Natural killer cell (primary cell): Measurements from ENCODE around the gene EEPD1. TPM values are rescaled to one million over a fixed set of nuclear protein-coding genes. Genes with fewer than 3 reads are reported as not detected.

Experiments used
- ATAC-seq, 3 donors: fragments of 150-1000 bp in 2 of 3; fragments of 200-7000 bp in 1 of 3; cut with Tn5 transposase; 1 replicate in 1 of 3; 2 replicates in 2 of 3; pipeline ENCODE4 v1.10.0; 2021; ENCODE audit warnings: mild to moderate bottlenecking in 2 of 3, moderate library complexity in 2 of 3
- DNase-seq, 2 donors: peaks; one replicate each; pipeline versions ENCODE4 v3.0.0 to v3.0.0-alpha.2; 2013 to 2021; ENCODE audit warnings: mixed read lengths in 1 of 2
- H3K27ac ChIP-seq: one replicate; pipeline ENCODE4 v1.5.1; 2013; ENCODE audit warnings: mild to moderate bottlenecking, low read length
- H3K27me3 ChIP-seq: one replicate; pipeline ENCODE4 v1.6.1; 2013; ENCODE audit warnings: low read length; ENCODE audit not compliant: control insufficient read depth, insufficient read depth
- H3K36me3 ChIP-seq: one replicate; pipeline ENCODE4 v1.6.1; 2013; ENCODE audit warnings: low read length; ENCODE audit not compliant: control insufficient read depth, insufficient read depth
- H3K4me1 ChIP-seq: one replicate; pipeline ENCODE4 v1.6.1; 2013; ENCODE audit warnings: low read length; ENCODE audit not compliant: control insufficient read depth, insufficient read depth
- H3K4me3 ChIP-seq: one replicate; pipeline ENCODE4 v1.5.1; 2013; ENCODE audit warnings: low read length
- H3K9me3 ChIP-seq: one replicate; pipeline ENCODE4 v1.6.1; 2013; ENCODE audit warnings: low read length; ENCODE audit not compliant: control insufficient read depth, insufficient read depth
- H3K27ac Mint-ChIP-seq, 2 donors: one replicate each; pipeline ENCODE4 v1.8.0; 2022; ENCODE audit warnings: mild to moderate bottlenecking in 2 of 2, mixed read lengths in 2 of 2, moderate library complexity in 1 of 2
- H3K27me3 Mint-ChIP-seq, 2 donors: one replicate each; pipeline ENCODE4 v1.8.0; 2022; ENCODE audit warnings: low read depth in 2 of 2, mixed read lengths in 2 of 2
- H3K36me3 Mint-ChIP-seq: one replicate; pipeline ENCODE4 v1.8.0; 2022; ENCODE audit warnings: mixed read lengths
- H3K4me1 Mint-ChIP-seq, 2 donors: one replicate each; pipeline ENCODE4 v1.8.0; 2022; ENCODE audit warnings: mixed read lengths in 2 of 2
- H3K4me3 Mint-ChIP-seq: one replicate; pipeline ENCODE4 v1.8.0; 2022; ENCODE audit warnings: mild to moderate bottlenecking, moderate library complexity, mixed read lengths
- H3K9me3 Mint-ChIP-seq, 2 donors: one replicate each; pipeline ENCODE4 v1.8.0; 2022; ENCODE audit warnings: mixed read lengths in 2 of 2
- CTCF ChIP-seq: fragments of 200-600 bp; IDR thresholded peaks from one replicate; pipeline ENCODE4 v1.8.0; 2022; ENCODE audit warnings: antibody characterized with exemption
- WGBS: methylation state at CpG from one replicate; pipeline ENCODE4 v1.1.7; 2013; ENCODE audit warnings: missing lambda C conversion rate; ENCODE audit not compliant: insufficient coverage; 5-methylcytosine and 5-hydroxymethylcytosine counted together
- intact Hi-C: fragments of 100-400 bp; cut with micrococcal nuclease; formaldehyde crosslinking; loops from one replicate; pipeline ENCODE4 v1.14.2; 2022
- total RNA-seq, 4 donors: library from RNA; stranded (reverse); fragments of 120-200 nt in 1 of 4; gene quantifications; one replicate each; pipeline versions ENCODE4 v1.2.3 to v1.2.4, GENCODE V29; 2013 to 2022

EEPD1 gene
- total RNA-seq, 3 donors from 2014 or later (not counting 1 experiment from before 2014, with no cell fraction given): 0.45 to 4.9 (median 1.4) TPM

GRCh38 chr7:36276428-36277248, 123.6 kb downstream of the EEPD1 start:
- Mint-ChIP-seq H3K27me3 (peaks cover 5 to 11% of the 10 kb centered on the region in 2 donors), H3K4me1 (no peaks in the 10 kb centered on the region), H3K27ac (no peak overlapping the region), H3K4me3 (no peak overlapping the region), H3K9me3 (no peaks in the 10 kb centered on the region), H3K36me3 (no peaks in the 10 kb centered on the region)
- no peaks in the 10 kb centered on the region for H3K36me3 ChIP-seq
- H3K27me3 ChIP-seq: no peaks in the 10 kb centered on the region
- no peak for TF ChIP-seq CTCF
- intact Hi-C loops: no loop called here
- no peak for ATAC-seq
- H3K27ac ChIP-seq: no peak overlapping the region
- no peak overlapping the region for H3K4me3 ChIP-seq
- no peaks in the 10 kb centered on the region for H3K4me1 ChIP-seq
- 84% methylated on average over 7 of the region's 7 CpGs for WGBS
- H3K9me3 ChIP-seq: no peaks in the 10 kb centered on the region
- no peak for DNase-seq

- H3K4me3 Mint-ChIP-seq: no peak overlapping the region
- Histone ChIP-seq H3K27ac (no peak overlapping the region), H3K4me1 (peaks cover 1% of the 10 kb centered on the region), H3K4me3 (no peak overlapping the region), H3K9me3 (no peaks in the 10 kb centered on the region), H3K36me3 (no peaks in the 10 kb centered on the region), H3K27me3 (no peaks in the 10 kb centered on the region)
- peaks cover 5 to 11% of the 10 kb centered on the region in 2 donors for H3K27me3 Mint-ChIP-seq
- no peaks in the 10 kb centered on the region for H3K9me3 Mint-ChIP-seq
- no peaks in the 10 kb centered on the region for H3K4me1 Mint-ChIP-seq
- no peak for ATAC-seq
- 94% methylated on average over 6 of the region's 6 CpGs for WGBS
- H3K36me3 Mint-ChIP-seq: no peaks in the 10 kb centered on the region
- intact Hi-C loops: no loop called here
- no peak for TF ChIP-seq CTCF
- no peak for DNase-seq
- H3K27ac Mint-ChIP-seq: no peak overlapping the region
These were observed 124.1 kb downstream of the EEPD1 start for GRCh38 chr7:36277249-36277542.

GRCh38 chr7:36278069-36278619, 125.1 kb downstream of the EEPD1 start:
- no peak overlapping the region for H3K27ac Mint-ChIP-seq
- no peaks in the 10 kb centered on the region for H3K9me3 Mint-ChIP-seq
- no peaks in the 10 kb centered on the region for H3K9me3 ChIP-seq
- no peaks in the 10 kb centered on the region for H3K27me3 ChIP-seq
- H3K4me3 ChIP-seq: no peak overlapping the region
- no peak overlapping the region for H3K4me3 Mint-ChIP-seq
- TF ChIP-seq CTCF: no peak
- H3K27ac ChIP-seq: no peak overlapping the region
- no peaks in the 10 kb centered on the region for H3K36me3 ChIP-seq
- peaks cover 10% of the 10 kb centered on the region for H3K4me1 ChIP-seq
- no peak for DNase-seq
- peaks cover 0 to 4% of the 10 kb centered on the region in 2 donors for H3K4me1 Mint-ChIP-seq
- ATAC-seq: no peak
- 93% methylated on average over 7 of the region's 7 CpGs for WGBS
- no peaks in the 10 kb centered on the region for H3K36me3 Mint-ChIP-seq
- peaks cover 5 to 11% of the 10 kb centered on the region in 2 donors for H3K27me3 Mint-ChIP-seq
- intact Hi-C loops: no loop called here
